ENCODE results near the gene ANGEL1. TPM values are rescaled to one million over a fixed set of nuclear protein-coding genes. Genes with fewer than 3 reads are reported as not detected.

ANGEL1 gene
- total RNA-seq, 1 experiment from 2014 or later: 9.2 TPM

GRCh38 chr14:76846331-76847047 is 33.8 kb upstream of the ANGEL1 start:
- ChIA-PET CTCF (no interaction called here), POLR2A (ENCODE audit: unreplicated experiment) (no interaction called here)
- no TSS peak for BruUV-seq (replicated peaks)

GRCh38 chr14:76844223-76844622 is 31.5 kb upstream of the ANGEL1 start:
- Histone ChIP-seq H3K9me3 (ENCODE audit: low read length) (no peaks in the 10 kb centered on the region), H3F3A (ENCODE audit: low read length, unreplicated experiment) (no peaks in the 10 kb centered on the region), H3K4me3 (ENCODE audit: low read length) (no peak overlapping the region), H3K27me3 (ENCODE audit: low read length) (peaks cover 12% of the 10 kb centered on the region), H4K20me1 (ENCODE audit: low read length) (no peaks in the 10 kb centered on the region), H3K9me2 (replicated peaks; ENCODE audit: low read length) (no peaks in the 10 kb centered on the region), H3K4me2 (ENCODE audit: low read length) (no peak overlapping the region), H3K9ac (ENCODE audit: low read length) (no peak overlapping the region), H3K79me2 (ENCODE audit: low read length) (no peaks in the 10 kb centered on the region), H3K4me1 (ENCODE audit: insufficient read depth, low read length) (no peaks in the 10 kb centered on the region), H2AFZ (ENCODE audit: low read length) (peak overlapping the region; percentile 32; the same call in 1 of the 2 replicates), H3K36me3 (ENCODE audit: low read depth, low read length) (no peaks in the 10 kb centered on the region), H3K27ac (ENCODE audit: low read length) (no peak overlapping the region)
- ATAC-seq: peak; percentile 48; the same call in 1 of the 2 replicates
- peak; percentile 33 for DNase-seq
- ChIA-PET CTCF (no interaction called here), POLR2A (ENCODE audit: unreplicated experiment) (no interaction called here)
- TF ChIP-seq CTCF (conservative IDR thresholded peaks at IDR 0.05; ENCODE audit: low read depth, low read length) (no peak), EZH2 (IDR thresholded peaks at IDR 0.05; ENCODE audit: low read length, unreplicated experiment) (no peak), EZH2phosphoT487 (IDR thresholded peaks at IDR 0.05; ENCODE audit: borderline replicate concordance, low read length) (no peak)
- intact Hi-C loops (cut with micrococcal nuclease): no loop called here
- no TSS peak for BruUV-seq (replicated peaks)

More at GRCh38 chr14:76846331-76847047, 33.8 kb upstream of the ANGEL1 start:
- no peaks in the 10 kb centered on the region for H3K79me2 ChIP-seq (ENCODE audit: low read length)
- no peaks in the 10 kb centered on the region for H3K9me2 ChIP-seq (replicated peaks; ENCODE audit: low read length)
- H3K9me3 ChIP-seq (ENCODE audit: low read length): no peaks in the 10 kb centered on the region
- no peak overlapping the region for H2AFZ ChIP-seq (ENCODE audit: low read length)
- ATAC-seq (no peak), DNase-seq (no peak)
- H4K20me1 ChIP-seq (ENCODE audit: low read length): no peaks in the 10 kb centered on the region
- no peak overlapping the region for H3K27ac ChIP-seq (ENCODE audit: low read length)
- H3K4me1 ChIP-seq (ENCODE audit: insufficient read depth, low read length): no peaks in the 10 kb centered on the region
- no peak overlapping the region for H3K4me3 ChIP-seq (ENCODE audit: low read length)
- peaks cover 4% of the 10 kb centered on the region; the same call in 1 of the 2 replicates for H3K27me3 ChIP-seq (ENCODE audit: low read length)
- intact Hi-C loops (cut with micrococcal nuclease): no loop called here
- TF ChIP-seq EZH2phosphoT487 (IDR thresholded peaks at IDR 0.05; ENCODE audit: borderline replicate concordance, low read length) (no peak), CTCF (conservative IDR thresholded peaks at IDR 0.05; ENCODE audit: low read depth, low read length) (no peak), EZH2 (IDR thresholded peaks at IDR 0.05; ENCODE audit: low read length, unreplicated experiment) (no peak)
- no peak overlapping the region for H3K9ac ChIP-seq (ENCODE audit: low read length)
- H3K4me2 ChIP-seq (ENCODE audit: low read length): no peak overlapping the region
- H3F3A ChIP-seq (ENCODE audit: low read length, unreplicated experiment): no peaks in the 10 kb centered on the region
- H3K36me3 ChIP-seq (ENCODE audit: low read depth, low read length): no peaks in the 10 kb centered on the region

- ATAC-seq: no peak
These were observed 29.7 kb upstream of the ANGEL1 start for GRCh38 chr14:76842414-76842813.

More at GRCh38 chr14:76842414-76842813, 29.7 kb upstream of the ANGEL1 start:
- H3K4me3 ChIP-seq (ENCODE audit: low read length): no peak overlapping the region
- CTCF ChIA-PET: no interaction called here
- intact Hi-C loops (cut with micrococcal nuclease): no loop called here
- H3K27ac ChIP-seq (ENCODE audit: low read length): no peak overlapping the region
- no peaks in the 10 kb centered on the region for H3K79me2 ChIP-seq (ENCODE audit: low read length)
- no peaks in the 10 kb centered on the region for H4K20me1 ChIP-seq (ENCODE audit: low read length)
- no peak for TF ChIP-seq EZH2 (IDR thresholded peaks at IDR 0.05; ENCODE audit: low read length, unreplicated experiment)
- no peaks in the 10 kb centered on the region for H3K36me3 ChIP-seq (ENCODE audit: low read depth, low read length)
- no peaks in the 10 kb centered on the region for H3K9me3 ChIP-seq (ENCODE audit: low read length)
- no peaks in the 10 kb centered on the region for H3K9me2 ChIP-seq (replicated peaks; ENCODE audit: low read length)
- H3F3A ChIP-seq (ENCODE audit: low read length, unreplicated experiment): no peaks in the 10 kb centered on the region
- H2AFZ ChIP-seq (ENCODE audit: low read length): no peak overlapping the region
- DNase-seq: no peak
- H3K4me1 ChIP-seq (ENCODE audit: insufficient read depth, low read length): no peaks in the 10 kb centered on the region
- no TSS peak for BruUV-seq (replicated peaks)
- peaks cover 31% of the 10 kb centered on the region for H3K27me3 ChIP-seq (ENCODE audit: low read length)
- no peak overlapping the region for H3K9ac ChIP-seq (ENCODE audit: low read length)
- H3K4me2 ChIP-seq (ENCODE audit: low read length): no peak overlapping the region
- POLR2A ChIA-PET (ENCODE audit: unreplicated experiment): no interaction called here
